NCI-H2107 treated with DMSO at 0.1 percent for 48 hours (cell line): ENCODE data around the gene GOLT1A.
A peak's percentile ranks its signal among the peaks of the same experiment; 100 is the strongest.

Experiments
- DNase-seq: peaks from one replicate; lab custom pipeline; 2025; ENCODE audit not compliant: unreplicated experiment; lab: John Stamatoyannopoulos, UW

Gene GOLT1A, protein sequence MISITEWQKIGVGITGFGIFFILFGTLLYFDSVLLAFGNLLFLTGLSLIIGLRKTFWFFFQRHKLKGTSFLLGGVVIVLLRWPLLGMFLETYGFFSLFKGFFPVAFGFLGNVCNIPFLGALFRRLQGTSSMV

GRCh38 chr1:204213668-204214662 lies at the start of gene GOLT1A:
Gene GOLT1A, minus strand, starts transcription at chr1:204213988. Its CDS starts 82 bp downstream, at chr1:204213906.
- DNase-seq = no peak

DNA sequence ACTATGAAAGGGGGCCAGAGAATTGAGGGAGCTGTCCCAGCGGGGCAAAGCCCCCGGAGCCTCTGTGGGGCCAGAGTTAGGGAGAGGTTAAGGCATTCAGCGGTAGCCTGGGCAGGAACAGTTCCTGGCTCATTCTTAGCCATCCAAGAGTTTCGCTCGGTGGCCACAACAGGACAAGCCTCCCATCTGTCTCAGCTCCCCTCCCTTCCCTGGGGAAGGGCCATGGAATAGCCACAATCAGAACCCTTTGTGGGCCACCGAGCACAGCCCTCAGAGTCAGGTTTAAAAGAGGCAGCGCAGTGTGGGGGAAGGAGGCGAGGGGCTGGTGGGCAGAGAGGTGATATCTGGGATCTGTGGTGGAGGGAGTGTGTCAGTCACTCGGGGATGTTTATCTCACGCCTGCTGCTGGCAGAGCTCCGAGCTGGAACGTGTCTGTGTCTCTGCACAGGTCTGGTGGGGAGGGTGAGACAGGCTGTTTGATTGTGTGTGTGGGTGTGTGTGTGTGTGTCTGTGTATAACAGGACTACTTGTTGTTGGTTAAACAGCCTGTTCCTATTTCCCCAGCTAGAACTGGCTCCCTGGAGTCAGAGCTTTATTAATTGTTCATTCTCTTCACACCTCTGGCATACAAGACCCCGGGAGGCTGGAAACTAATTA lies 49.6 kb upstream of the GOLT1A start:
- no peak for DNase-seq

DNA sequence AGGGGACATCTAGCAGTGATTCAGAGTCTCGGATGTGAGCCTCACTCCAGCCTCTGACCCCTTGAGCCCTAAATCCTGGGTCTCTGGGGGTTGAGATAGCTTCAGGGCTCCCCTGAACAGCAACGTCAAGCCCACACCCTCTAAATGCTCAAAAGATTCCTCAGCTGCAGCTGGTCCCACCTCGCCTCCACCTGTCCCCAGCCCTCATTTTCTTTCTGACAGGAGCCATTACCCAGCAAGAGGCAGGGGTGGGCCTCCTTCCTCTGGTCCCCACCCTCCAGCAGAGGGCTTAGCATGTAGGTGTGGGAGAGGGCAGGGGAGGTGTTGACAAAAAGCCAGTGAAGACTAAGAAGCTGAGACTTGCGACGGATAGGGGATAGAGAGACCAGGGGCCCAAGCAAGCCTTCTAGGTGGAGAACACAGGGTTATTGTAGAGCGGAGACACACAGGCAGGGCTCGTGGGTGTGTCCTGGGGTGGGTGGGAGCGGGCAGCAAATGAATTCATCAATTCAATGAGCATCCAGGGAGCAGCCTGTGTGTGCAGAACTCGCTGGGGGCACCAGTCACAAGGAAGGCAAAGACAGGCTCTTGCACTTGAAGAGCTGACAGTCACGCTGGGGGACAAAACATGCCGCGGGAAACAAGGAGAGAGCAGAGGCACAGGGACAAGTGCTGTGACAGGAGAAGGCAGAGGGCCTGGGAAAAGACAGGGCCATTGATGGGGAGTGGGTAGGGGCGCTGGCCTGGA lies 48.9 kb upstream of the GOLT1A start:
- no peak for DNase-seq

DNA sequence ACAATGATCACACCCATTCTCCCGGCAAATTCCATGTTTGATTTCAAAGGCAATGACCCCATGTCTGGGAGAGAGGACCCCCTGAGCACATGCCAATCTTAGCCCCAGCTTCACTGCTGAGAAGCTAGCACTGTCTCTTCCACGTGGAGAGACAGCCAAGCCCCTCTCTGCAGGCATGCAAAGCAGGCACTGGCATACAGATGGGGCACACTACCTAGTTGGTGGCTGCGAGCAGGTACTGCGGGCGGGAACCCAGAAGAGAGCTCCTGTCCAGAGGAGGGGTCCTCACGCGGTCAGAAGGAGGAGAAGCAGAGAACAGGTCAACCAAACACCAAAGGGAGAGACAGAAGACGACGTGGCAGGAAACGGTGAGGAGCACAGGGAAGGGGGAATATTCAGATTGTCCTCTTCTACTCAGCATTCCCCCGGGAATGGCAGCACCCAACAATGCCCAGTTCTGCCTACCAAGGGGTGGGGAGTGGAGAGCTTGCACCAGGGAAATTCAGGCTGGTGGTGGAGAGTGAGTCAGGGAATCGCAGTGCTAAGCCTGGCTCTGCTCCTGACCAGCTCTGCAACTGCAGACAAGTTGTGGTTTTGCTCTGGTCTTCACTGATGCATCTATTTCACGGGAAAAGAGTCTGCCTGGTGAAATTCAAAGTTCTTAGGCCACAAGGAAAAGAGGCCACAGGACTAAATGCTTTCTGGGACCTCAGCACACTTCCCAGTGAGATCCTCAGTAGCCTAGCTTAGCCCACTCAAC lies 48.1 kb upstream of the GOLT1A start:
- DNase-seq = no peak

GRCh38 chr1:204261266-204261665 lies 47.5 kb upstream of the GOLT1A start:
- no peak for DNase-seq

- no peak for DNase-seq
Measured at GRCh38 chr1:204260601-204261197, 46.9 kb upstream of the GOLT1A start.

- DNase-seq = no peak
Measured at GRCh38 chr1:204259782-204260181, 46.0 kb upstream of the GOLT1A start.

- DNase-seq = no peak
Measured at GRCh38 chr1:204259196-204259595, 45.4 kb upstream of the GOLT1A start.

GRCh38 chr1:204258213-204259115 lies 44.7 kb upstream of the GOLT1A start:
- peak; percentile 65 for DNase-seq

- DNase-seq = no peak
Measured at GRCh38 chr1:204257446-204257845, 43.7 kb upstream of the GOLT1A start.

DNA sequence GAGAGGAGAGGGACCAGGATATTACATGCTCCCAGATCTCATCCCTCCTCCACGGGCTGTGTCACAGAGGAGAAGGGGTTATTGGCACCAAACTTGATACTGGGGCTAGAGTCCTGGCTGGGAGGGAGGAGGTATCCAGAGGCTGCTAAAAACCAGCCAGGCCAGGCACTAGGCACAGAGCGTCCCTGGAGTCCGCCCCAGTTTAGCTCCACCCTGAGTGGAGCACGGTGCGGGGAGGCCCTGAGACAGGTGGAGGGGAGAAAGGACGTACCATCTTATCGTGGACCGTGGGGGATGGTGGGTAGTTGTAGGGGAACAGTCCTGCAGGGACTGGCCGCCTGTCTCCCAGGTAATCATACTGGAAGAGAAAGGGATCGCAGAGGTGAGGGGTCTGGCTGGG lies 42.7 kb upstream of the GOLT1A start:
- no peak for DNase-seq

DNA sequence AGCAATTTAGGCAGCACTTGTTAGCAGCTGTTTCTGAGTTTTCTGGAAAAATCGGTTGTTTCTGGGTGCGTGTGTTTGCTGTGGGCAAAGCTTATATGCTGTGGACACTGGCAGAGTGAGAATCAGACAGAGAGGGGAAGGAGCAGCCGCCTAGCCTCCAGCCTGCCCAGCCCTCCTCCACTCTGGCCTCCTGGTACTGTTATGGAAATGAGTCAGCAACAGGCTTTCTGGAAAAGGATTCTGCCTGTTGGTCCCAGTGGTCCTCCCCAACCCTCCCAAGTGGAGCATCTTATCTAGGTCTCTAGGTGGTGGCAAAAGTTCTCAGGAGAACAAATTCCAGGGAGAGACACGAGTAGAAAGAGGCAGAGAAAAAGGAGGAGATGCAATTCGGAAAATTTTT lies 42.2 kb upstream of the GOLT1A start:
- DNase-seq = no peak

DNA sequence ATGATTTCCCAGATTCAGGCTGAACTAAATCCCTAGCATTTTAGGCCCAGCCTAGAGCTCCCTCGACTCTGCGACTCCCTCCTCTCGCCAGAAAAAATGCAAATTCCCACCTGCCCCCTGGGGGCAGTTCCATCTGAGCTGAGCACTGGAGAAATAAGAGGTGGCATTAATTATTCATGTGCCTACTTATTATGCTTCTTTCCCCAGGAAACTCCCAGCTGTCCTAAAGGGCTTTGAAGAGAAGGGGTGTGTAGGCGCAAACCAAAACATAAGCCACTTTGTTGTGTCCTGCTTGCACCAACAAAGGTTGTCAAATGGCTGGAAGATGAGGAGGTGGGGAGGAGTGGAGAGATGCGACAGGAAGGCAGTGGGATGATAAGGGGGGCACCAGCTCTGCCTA lies 41.4 kb upstream of the GOLT1A start:
- peak; percentile 18 for DNase-seq

- DNase-seq = no peak
Measured at GRCh38 chr1:204254031-204254661, 40.4 kb upstream of the GOLT1A start.

DNA sequence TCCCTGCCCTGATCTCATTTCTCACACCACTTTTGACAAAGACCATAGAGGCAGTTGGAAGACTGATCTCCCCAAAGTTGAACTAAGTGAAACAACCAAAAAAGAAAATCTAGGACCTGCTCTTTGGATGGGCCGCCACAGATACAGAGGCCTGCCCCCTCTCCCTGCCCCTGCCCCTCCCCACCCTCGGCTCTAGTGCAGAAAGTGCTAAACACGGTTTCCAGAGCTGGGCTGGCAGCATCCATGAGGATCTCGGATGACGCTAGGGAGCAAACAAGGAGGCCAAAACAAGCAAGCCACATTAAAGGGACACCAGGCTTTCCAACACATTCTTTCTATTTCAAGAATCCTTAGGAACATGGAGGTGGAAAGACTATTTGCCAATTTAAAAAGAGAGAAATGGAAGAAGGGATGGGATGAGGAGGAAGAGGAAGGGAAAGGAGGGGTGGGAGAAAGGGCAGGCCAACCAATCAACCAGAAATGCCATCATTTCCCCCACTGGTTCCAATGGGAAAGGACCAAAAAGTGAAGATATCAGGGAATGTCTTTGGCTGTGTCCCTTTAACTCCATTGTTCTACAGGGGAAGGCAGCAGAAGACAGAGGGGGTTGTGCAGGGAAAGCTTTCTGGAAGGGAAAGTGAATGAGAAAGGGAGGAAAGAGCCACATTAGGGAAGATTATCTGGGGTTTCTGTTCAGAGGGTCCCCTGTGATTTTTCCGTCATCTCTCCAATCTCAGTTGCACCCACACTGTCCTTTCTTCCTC lies 38.3 kb upstream of the GOLT1A start:
- DNase-seq = no peak

- DNase-seq = no peak
Measured at GRCh38 chr1:204251286-204251685, 37.5 kb upstream of the GOLT1A start.

GRCh38 chr1:204250428-204251030 lies 36.7 kb upstream of the GOLT1A start:
- no peak for DNase-seq
